ENCODE data around the gene ATP8A2. TPM values are rescaled to one million over a fixed set of nuclear protein-coding genes. Genes with fewer than 3 reads are reported as not detected.

ATP8A2 gene
- total RNA-seq, 1 experiment from 2014 or later = 0.64 TPM

GRCh38 chr13:25380741-25381324, 9.1 kb downstream of the ATP8A2 start:
- no peak for DNase-seq (ENCODE audit: low read depth)

GRCh38 chr13:25384758-25385410, 13.1 kb downstream of the ATP8A2 start:
- DNase-seq (ENCODE audit: low read depth) = no peak

- no peak for DNase-seq (ENCODE audit: low read depth)
These were observed 20.2 kb downstream of the ATP8A2 start for GRCh38 chr13:25391932-25392331.

GRCh38 chr13:25394402-25395060, 22.8 kb downstream of the ATP8A2 start:
- DNase-seq (ENCODE audit: low read depth) = no peak

- DNase-seq (ENCODE audit: low read depth) = no peak
These were observed 26.0 kb downstream of the ATP8A2 start for GRCh38 chr13:25397763-25398162.

GRCh38 chr13:25400925-25401324, 29.2 kb downstream of the ATP8A2 start:
- DNase-seq (ENCODE audit: low read depth) = no peak

- no peak for DNase-seq (ENCODE audit: low read depth)
These were observed 30.2 kb downstream of the ATP8A2 start for GRCh38 chr13:25401958-25402357.

GRCh38 chr13:25406377-25406776, 34.6 kb downstream of the ATP8A2 start:
- DNase-seq (ENCODE audit: low read depth) = no peak

GRCh38 chr13:25409938-25410337, 38.2 kb downstream of the ATP8A2 start:
- no peak for DNase-seq (ENCODE audit: low read depth)

- no peak for DNase-seq (ENCODE audit: low read depth)
These were observed 43.5 kb downstream of the ATP8A2 start for GRCh38 chr13:25415241-25415640.

GRCh38 chr13:25417535-25417934, 45.8 kb downstream of the ATP8A2 start:
- no peak for DNase-seq (ENCODE audit: low read depth)

GRCh38 chr13:25420161-25420560, 48.4 kb downstream of the ATP8A2 start:
- DNase-seq (ENCODE audit: low read depth) = no peak

GRCh38 chr13:25421612-25422011, 49.8 kb downstream of the ATP8A2 start:
- DNase-seq (ENCODE audit: low read depth) = no peak

- no peak for DNase-seq (ENCODE audit: low read depth)
These were observed 50.4 kb downstream of the ATP8A2 start for GRCh38 chr13:25422153-25422552.

- no peak for DNase-seq (ENCODE audit: low read depth)
These were observed 52.1 kb downstream of the ATP8A2 start for GRCh38 chr13:25423831-25424230.

GRCh38 chr13:25429466-25429865, 57.7 kb downstream of the ATP8A2 start:
- no peak for DNase-seq (ENCODE audit: low read depth)

GRCh38 chr13:25432691-25433090, 60.9 kb downstream of the ATP8A2 start:
- DNase-seq (ENCODE audit: low read depth) = no peak

- DNase-seq (ENCODE audit: low read depth) = no peak
These were observed 68.3 kb downstream of the ATP8A2 start for GRCh38 chr13:25440061-25440460.

GRCh38 chr13:25446261-25446660, 74.5 kb downstream of the ATP8A2 start:
- no peak for DNase-seq (ENCODE audit: low read depth)

- DNase-seq (ENCODE audit: low read depth) = no peak
These were observed 75.6 kb downstream of the ATP8A2 start for GRCh38 chr13:25447396-25447795.

GRCh38 chr13:25453850-25454365, 82.1 kb downstream of the ATP8A2 start:
- DNase-seq (ENCODE audit: low read depth) = no peak

- no peak for DNase-seq (ENCODE audit: low read depth)
These were observed 83.4 kb downstream of the ATP8A2 start for GRCh38 chr13:25455146-25455545.

- DNase-seq (ENCODE audit: low read depth) = no peak
These were observed 85.8 kb downstream of the ATP8A2 start for GRCh38 chr13:25457566-25457965.

All from HT1080 (cell line).